IPS DF 4.7 (cell line): ENCODE results near the gene ARHGAP22.

Experiments used
- DNase-seq: peaks from one replicate; pipeline ENCODE4 v3.0.0-alpha.2; 2013; ENCODE audit warnings: low spot score; ENCODE audit errors: extremely low read depth

The ARHGAP22 gene

GRCh38 chr10:48516911-48517310 is 88.0 kb downstream of the ARHGAP22 start:
- DNase-seq, result no peak

GRCh38 chr10:48514916-48515315 is 90.0 kb downstream of the ARHGAP22 start:
- DNase-seq, result no peak

GRCh38 chr10:48514255-48514654 is 90.6 kb downstream of the ARHGAP22 start:
- no peak for DNase-seq

GRCh38 chr10:48512861-48513260 is 92.0 kb downstream of the ARHGAP22 start:
- DNase-seq, result no peak

GRCh38 chr10:48511875-48512231 is 93.0 kb downstream of the ARHGAP22 start:
- DNase-seq, result no peak

- DNase-seq, result no peak
These were observed 93.6 kb downstream of the ARHGAP22 start for GRCh38 chr10:48511066-48511874.

GRCh38 chr10:48509974-48510692 is 94.7 kb downstream of the ARHGAP22 start:
- no peak for DNase-seq

GRCh38 chr10:48508791-48509772 is 95.8 kb downstream of the ARHGAP22 start:
- no peak for DNase-seq

GRCh38 chr10:48507933-48508790 is 96.7 kb downstream of the ARHGAP22 start:
- no peak for DNase-seq

- no peak for DNase-seq
These were observed 97.4 kb downstream of the ARHGAP22 start for GRCh38 chr10:48507494-48507893.

- DNase-seq, result no peak
These were observed 98.5 kb downstream of the ARHGAP22 start for GRCh38 chr10:48506147-48506917.

- DNase-seq, result no peak
These were observed 99.3 kb downstream of the ARHGAP22 start for GRCh38 chr10:48505394-48506112.

- no peak for DNase-seq
These were observed 100.6 kb downstream of the ARHGAP22 start for GRCh38 chr10:48504141-48504885.

- no peak for DNase-seq
These were observed 101.5 kb downstream of the ARHGAP22 start for GRCh38 chr10:48503293-48503911.

GRCh38 chr10:48502791-48503190 is 102.1 kb downstream of the ARHGAP22 start:
- no peak for DNase-seq

GRCh38 chr10:48501787-48502771 is 102.8 kb downstream of the ARHGAP22 start:
- DNase-seq, result no peak

- no peak for DNase-seq
These were observed 103.6 kb downstream of the ARHGAP22 start for GRCh38 chr10:48501226-48501625.
